H1 (cell line): ENCODE data around the gene IRGC. TPM values are rescaled to one million over a fixed set of nuclear protein-coding genes. Genes with fewer than 3 reads are reported as not detected.

Experiments used
- CTCF ChIA-PET: fragments of 300-600 bp; sonication (Branson Sonifier 250); formaldehyde crosslinking; loops from one replicate; lab custom pipeline; 2021; ENCODE audit not compliant: partially characterized antibody; lab: Charles Lee
- POLR2A ChIA-PET: fragments of 300-600 bp; sonication (Branson Sonifier 250); formaldehyde crosslinking; loops from one replicate; lab custom pipeline; 2021; ENCODE audit warnings: inconsistent platforms; ENCODE audit not compliant: partially characterized antibody; lab: Charles Lee
- DNase-seq, 2 experiments: peaks; one replicate each; pipeline versions ENCODE4 v3.0.0 to v3.0.0-alpha.2; 2010 to 2022; ENCODE audit warnings: low spot score in 2 of 2, low read depth in 1 of 2, mixed read lengths in 1 of 2
- FAIRE-seq: peaks from 2 replicates; lab custom pipeline; 2011; peaks lifted over from hg19 to GRCh38; lab: Jason Lieb, UNC
- H2AFZ ChIP-seq: 2 replicates; pipeline ENCODE4 v1.8.1; 2012; ENCODE audit warnings: low read length, inconsistent platforms
- H2AK5ac ChIP-seq: 2 replicates; pipeline ENCODE4 v1.6.1; 2013; ENCODE audit warnings: low read depth, low read length
- H2BK120ac ChIP-seq: replicated peaks from 2 replicates; pipeline ENCODE3; 2013; ENCODE audit warnings: low read depth, low read length, inconsistent platforms
- H2BK12ac ChIP-seq: 2 replicates; pipeline ENCODE4 v1.6.1; 2013; ENCODE audit warnings: low read depth, low read length
- H2BK15ac ChIP-seq: 2 replicates; pipeline ENCODE4 v1.6.1; 2013; ENCODE audit warnings: low read length
- H2BK20ac ChIP-seq: 2 replicates; pipeline ENCODE4 v1.6.1; 2013; ENCODE audit warnings: low read length
- H2BK5ac ChIP-seq: 2 replicates; pipeline ENCODE4 v1.6.1; 2013; ENCODE audit warnings: low read depth, low read length
- H3K14ac ChIP-seq: 2 replicates; pipeline ENCODE4 v1.6.1; 2013; ENCODE audit warnings: inconsistent platforms; ENCODE audit not compliant: insufficient read length
- H3K18ac ChIP-seq: 2 replicates; pipeline ENCODE4 v1.6.1; 2013; ENCODE audit warnings: low read length; ENCODE audit errors: extremely low read depth
- H3K23ac ChIP-seq: 2 replicates; pipeline ENCODE4 v1.6.1; 2013; ENCODE audit warnings: inconsistent platforms; ENCODE audit not compliant: insufficient read length
- H3K23me2 ChIP-seq: 2 replicates; pipeline ENCODE4 v1.6.1; 2013; ENCODE audit warnings: low read depth, low read length
- H3K27ac ChIP-seq: 2 replicates; pipeline ENCODE4 v1.6.1; 2011; ENCODE audit warnings: low read depth, low read length, inconsistent platforms
- H3K27me3 ChIP-seq, 4 experiments: replicated peaks in 1 of 4; 1 replicate in 1 of 4; 2 replicates in 3 of 4; pipeline versions ENCODE4 v1.6.1 to v1.8.1; 2011 to 2013; ENCODE audit warnings: low read length in 3 of 4, mild to moderate bottlenecking in 3 of 4, inconsistent platforms in 2 of 4, mixed read lengths in 2 of 4, moderate library complexity in 1 of 4; ENCODE audit not compliant: control insufficient read depth in 3 of 4, insufficient read depth in 3 of 4; ENCODE audit errors: extremely low read depth in 1 of 4
- H3K36me3 ChIP-seq, 4 experiments: 2 replicates each; pipeline versions ENCODE4 v1.6.1 to v1.8.1; 2011 to 2013; ENCODE audit warnings: mild to moderate bottlenecking in 4 of 4, low read length in 3 of 4, moderate library complexity in 2 of 4, control low read depth in 1 of 4, inconsistent platforms in 1 of 4; ENCODE audit not compliant: insufficient read depth in 4 of 4, control insufficient read depth in 2 of 4
- H3K4ac ChIP-seq: replicated peaks from 2 replicates; pipeline ENCODE3; 2013; ENCODE audit warnings: low read length, low read depth, mixed read lengths, inconsistent platforms; ENCODE audit not compliant: insufficient read length
- H3K4me1 ChIP-seq, 4 experiments: replicated peaks in 1 of 4; 1 replicate in 1 of 4; 2 replicates in 3 of 4; pipeline versions ENCODE4 v1.6.1 to v1.8.1; 2011 to 2013; ENCODE audit warnings: low read length in 3 of 4, inconsistent platforms in 2 of 4, mixed read lengths in 1 of 4; ENCODE audit not compliant: insufficient read depth in 4 of 4, control insufficient read depth in 3 of 4
- H3K4me2 ChIP-seq, 2 experiments: 2 replicates each; pipeline versions ENCODE4 v1.6.1 to v1.8.1; 2011 to 2013; ENCODE audit warnings: low read depth in 2 of 2, low read length in 2 of 2, control low read depth in 1 of 2, inconsistent platforms in 1 of 2, mild to moderate bottlenecking in 1 of 2; ENCODE audit not compliant: insufficient read depth in 1 of 2
- H3K4me3 ChIP-seq, 4 experiments: fragments of 200-600, 300-600 bp in 1 of 4; sonication (generic), shearing (Covaris generic), sonication (Bioruptor Twin) in 1 of 4; 2 replicates each; pipeline versions ENCODE4 v1.5.1 to v1.8.1; 2011 to 2016; ENCODE audit warnings: low read length in 4 of 4, low read depth in 3 of 4, control low read depth in 2 of 4, inconsistent platforms in 2 of 4, mild to moderate bottlenecking in 2 of 4, mixed read lengths in 1 of 4, moderate library complexity in 1 of 4; ENCODE audit not compliant: insufficient read depth in 2 of 4; ENCODE audit errors: extremely low read depth in 1 of 4
- H3K56ac ChIP-seq: replicated peaks from 2 replicates; pipeline ENCODE3; 2013; ENCODE audit warnings: low read depth, mild to moderate bottlenecking, mixed read lengths, low read length, inconsistent platforms; ENCODE audit not compliant: insufficient read length
- H3K79me1 ChIP-seq: 2 replicates; pipeline ENCODE4 v1.6.1; 2013; ENCODE audit warnings: low read depth, low read length, control low read depth
- H3K79me2 ChIP-seq, 2 experiments: 2 replicates each; pipeline versions ENCODE4 v1.6.1 to v1.8.1; 2012 to 2013; ENCODE audit warnings: low read length in 2 of 2, mild to moderate bottlenecking in 2 of 2, inconsistent platforms in 1 of 2; ENCODE audit not compliant: insufficient read depth in 2 of 2, control insufficient read depth in 1 of 2
- H3K9ac ChIP-seq, 4 experiments: replicated peaks in 1 of 4; 1 replicate in 1 of 4; 2 replicates in 3 of 4; pipeline versions ENCODE4 v1.6.1 to v1.8.1; 2011 to 2013; ENCODE audit warnings: low read depth in 3 of 4, low read length in 3 of 4, control low read depth in 2 of 4, mild to moderate bottlenecking in 2 of 4, moderate library complexity in 2 of 4, inconsistent platforms in 1 of 4; ENCODE audit errors: extremely low read depth in 1 of 4
- H3K9me3 ChIP-seq, 2 experiments: 2 replicates each; pipeline versions ENCODE4 v1.6.1 to v1.8.1; 2012 to 2013; ENCODE audit warnings: mild to moderate bottlenecking in 2 of 2, moderate library complexity in 2 of 2, control low read depth in 1 of 2, inconsistent platforms in 1 of 2, low read depth in 1 of 2, low read length in 1 of 2, mixed read lengths in 1 of 2; ENCODE audit not compliant: insufficient read depth in 2 of 2
- H4K20me1 ChIP-seq, 2 experiments: replicated peaks in 1 of 2; 2 replicates each; pipeline versions ENCODE3 to v1.8.1; 2011 to 2013; ENCODE audit warnings: inconsistent platforms in 2 of 2, low read length in 2 of 2, mild to moderate bottlenecking in 1 of 2; ENCODE audit not compliant: insufficient read depth in 2 of 2, control insufficient read depth in 1 of 2
- H4K5ac ChIP-seq: 2 replicates; pipeline ENCODE4 v1.6.1; 2013; ENCODE audit warnings: low read length, low read depth, mixed read lengths, inconsistent platforms; ENCODE audit not compliant: insufficient read length
- H4K8ac ChIP-seq: 2 replicates; pipeline ENCODE4 v1.8.0; 2013; ENCODE audit warnings: mild to moderate bottlenecking, moderate library complexity, low read length, inconsistent platforms; ENCODE audit not compliant: insufficient read depth; ENCODE audit errors: extremely low read depth
- H4K91ac ChIP-seq: replicated peaks from 2 replicates; pipeline ENCODE3; 2013; ENCODE audit warnings: low read length, mixed read lengths, inconsistent platforms; ENCODE audit not compliant: insufficient read length
- ASH2L ChIP-seq: fragments of 200-600, 300-600 bp; sonication (generic); IDR thresholded peaks from one replicate; pipeline ENCODE4 v1.7.1; 2017; ENCODE audit warnings: low read length
- BCL11A ChIP-seq, 2 experiments: IDR thresholded peaks; one replicate each; pipeline ENCODE4 v1.6.1; 2011; ENCODE audit warnings: low read depth in 2 of 2, low read length in 2 of 2, mild to moderate bottlenecking in 2 of 2
- CTBP2 ChIP-seq: IDR thresholded peaks from 2 replicates; pipeline ENCODE4 v1.7.0; 2011; ENCODE audit warnings: borderline replicate concordance, mild to moderate bottlenecking, moderate library complexity, mixed read lengths, low read length; ENCODE audit not compliant: insufficient read depth, insufficient read length
- EZH2 ChIP-seq: fragments of 200-600 bp; sonication (generic); IDR thresholded peaks from 2 replicates; pipeline ENCODE4 v1.7.1; 2012; ENCODE audit warnings: low read depth, mild to moderate bottlenecking, moderate library complexity, low read length, inconsistent platforms; ENCODE audit not compliant: severe bottlenecking
- GTF2F1 ChIP-seq: IDR thresholded peaks from 2 replicates; pipeline ENCODE4 v1.6.1; 2012; ENCODE audit warnings: low read depth, low read length, improper control_type of control experiment, borderline replicate concordance
- POLR2A ChIP-seq, 2 experiments: IDR thresholded peaks; 1 replicate in 1 of 2; 2 replicates in 1 of 2; pipeline ENCODE4 v1.6.1; 2011; ENCODE audit warnings: low read depth in 2 of 2, low read length in 2 of 2, mild to moderate bottlenecking in 2 of 2; ENCODE audit errors: control extremely low read depth in 1 of 2
- SP1 ChIP-seq: IDR thresholded peaks from 2 replicates; pipeline ENCODE4 v1.6.1; 2011; ENCODE audit warnings: low read depth, low read length
- SRF ChIP-seq: IDR thresholded peaks from 2 replicates; pipeline ENCODE4 v1.6.1; 2011; ENCODE audit warnings: mild to moderate bottlenecking, low read depth, low read length, moderate library complexity
- YY1 ChIP-seq: IDR thresholded peaks from 2 replicates; pipeline ENCODE4 v1.6.1; 2011; ENCODE audit warnings: low read depth, mild to moderate bottlenecking, low read length
- WGBS, 2 experiments: shearing (Covaris generic) in 1 of 2; methylation state at CpG; one replicate each; pipeline versions ENCODE4 v1.1.6 to v1.1.7; 2013 to 2015; ENCODE audit warnings: low lambda C conversion rate in 2 of 2, mixed read lengths in 2 of 2, inconsistent platforms in 1 of 2, low coverage in 1 of 2, missing lambda C conversion rate in 1 of 2; ENCODE audit not compliant: insufficient replicate concordance in 2 of 2, insufficient coverage in 1 of 2, insufficient read length in 1 of 2; ENCODE audit errors: extremely low coverage in 1 of 2, missing lambda C conversion rate in 1 of 2; 5-methylcytosine and 5-hydroxymethylcytosine counted together
- polyA plus RNA-seq, 7 experiments: library from polyadenylated mRNA; depleted of rRNA in 3 of 7; stranded (reverse) in 5 of 7; unstranded in 2 of 7; fragments of >200 nt in 5 of 7; fragments of 200-250 nt in 2 of 7; gene quantifications; 1 replicate in 5 of 7; 2 replicates in 1 of 7; 4 replicates in 1 of 7; pipeline versions ENCODE4 v1.2.1 to v1.2.3, GENCODE V29; 2011 to 2013; ENCODE audit warnings: missing spikeins in 2 of 7, mixed read lengths in 2 of 7
- total RNA-seq: library from RNA; stranded (reverse); fragmentation: NEBNext Ultra II Directional; extraction: Animal tissue kit (Norgen Biotek cat#: 25700); gene quantifications from 2 replicates; pipeline ENCODE4 v1.2.1, GENCODE V29; 2021
- TF ChIP-seq, protein P1 (sequence below), 3 experiments: IDR thresholded peaks; 1 replicate in 2 of 3; 2 replicates in 1 of 3; pipeline versions ENCODE4 v1.5.1 to v1.6.1; 2011; ENCODE audit warnings: low read length in 3 of 3, mild to moderate bottlenecking in 3 of 3, inconsistent platforms in 2 of 3, low read depth in 1 of 3, moderate library complexity in 1 of 3; ENCODE audit not compliant: insufficient read depth in 1 of 3; ENCODE audit errors: control extremely low read depth in 1 of 3
- TF ChIP-seq, protein P2 (sequence below): IDR thresholded peaks from 2 replicates; pipeline ENCODE4 v1.6.1; 2012; ENCODE audit warnings: low read length, inconsistent platforms

The IRGC gene
- total and polyA plus RNA-seq, 2 of the 8 experiments (the other 6 are each of a cell fraction or from before 2014, with no cell fraction given), result not detected

DNA sequence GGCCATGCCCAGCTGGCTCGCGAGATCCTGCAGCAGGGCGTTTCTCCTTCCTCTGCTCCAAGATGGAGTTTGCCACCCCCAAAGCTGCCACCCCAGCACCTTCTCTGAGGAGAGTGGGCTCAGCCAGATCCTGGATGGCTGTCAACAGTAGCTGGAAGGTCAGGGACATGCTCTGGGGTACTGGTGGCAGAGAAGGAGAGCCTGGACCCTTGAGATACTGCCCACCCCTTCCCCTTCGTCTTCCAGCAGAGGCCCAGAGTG lies 11.6 kb downstream of the IRGC start:
- H3K23me2 ChIP-seq, result no peaks in the 10 kb centered on the region
- no peak overlapping the region for H2BK12ac ChIP-seq
- no peak overlapping the region for H3K9ac ChIP-seq
- H3K4me1 ChIP-seq, result no peaks in the 10 kb centered on the region
- H2BK15ac ChIP-seq, result no peak overlapping the region
- 88% methylated on average over 4 of the region's 4 CpGs; no CpG with 5 or more reads in 1 of the 2 experiments for WGBS, 2 experiments
- H4K20me1 ChIP-seq, result peaks cover 0 to 6% of the 10 kb centered on the region in 2 experiments
- H4K91ac ChIP-seq, result no peak overlapping the region
- POLR2A ChIA-PET, result interaction anchor here (1.2 kb wide), 1 partner anchor 11 kb away, joined by 3 read pairs; the partner anchor contains the start of gene IRGC
- no peak overlapping the region for H3K4me3 ChIP-seq
- DNase-seq, result no peak
- H3K9me3 ChIP-seq, result no peaks in the 10 kb centered on the region
- no peak overlapping the region for H3K14ac ChIP-seq
- no peak overlapping the region for H3K56ac ChIP-seq
- H3K27ac ChIP-seq, result no peak overlapping the region
- no peak overlapping the region for H3K18ac ChIP-seq
- peaks cover 6 to 15% (median 8%) of the 10 kb centered on the region in 4 experiments; a peak in 6 of 8 replicates for H3K36me3 ChIP-seq
- H2AK5ac ChIP-seq, result no peak overlapping the region
- no peak overlapping the region for H3K23ac ChIP-seq
- H2BK5ac ChIP-seq, result no peak overlapping the region
- H2AFZ ChIP-seq, result no peak overlapping the region
- no peaks in the 10 kb centered on the region for H3K79me1 ChIP-seq
- H4K8ac ChIP-seq, result no peak overlapping the region
- CTCF ChIA-PET, result no interaction called here
- H3K79me2 ChIP-seq, result no peaks in the 10 kb centered on the region
- H2BK120ac ChIP-seq, result no peak overlapping the region
- H3K4me2 ChIP-seq, result no peak overlapping the region
- no peaks in the 10 kb centered on the region for H3K27me3 ChIP-seq
- H3K4ac ChIP-seq, result no peak overlapping the region
- H2BK20ac ChIP-seq, result no peak overlapping the region
- FAIRE-seq, result no peak
- H4K5ac ChIP-seq, result no peak overlapping the region
- TF ChIP-seq EZH2 (no peak), BCL11A (IDR thresholded peaks at IDR 0.05; ENCODE audit: low read depth in 2 of 2, low read length in 2 of 2) (no peak), SP1 (no peak), ASH2L (no peak), CTBP2 (no peak), SRF (no peak), GTF2F1 (no peak), YY1 (no peak), POLR2A (IDR thresholded peaks at IDR 0.05; ENCODE audit: control extremely low read depth in 1 of 2, low read depth in 2 of 2, low read length in 2 of 2) (no peak)
- TF ChIP-seq, protein P1, sequence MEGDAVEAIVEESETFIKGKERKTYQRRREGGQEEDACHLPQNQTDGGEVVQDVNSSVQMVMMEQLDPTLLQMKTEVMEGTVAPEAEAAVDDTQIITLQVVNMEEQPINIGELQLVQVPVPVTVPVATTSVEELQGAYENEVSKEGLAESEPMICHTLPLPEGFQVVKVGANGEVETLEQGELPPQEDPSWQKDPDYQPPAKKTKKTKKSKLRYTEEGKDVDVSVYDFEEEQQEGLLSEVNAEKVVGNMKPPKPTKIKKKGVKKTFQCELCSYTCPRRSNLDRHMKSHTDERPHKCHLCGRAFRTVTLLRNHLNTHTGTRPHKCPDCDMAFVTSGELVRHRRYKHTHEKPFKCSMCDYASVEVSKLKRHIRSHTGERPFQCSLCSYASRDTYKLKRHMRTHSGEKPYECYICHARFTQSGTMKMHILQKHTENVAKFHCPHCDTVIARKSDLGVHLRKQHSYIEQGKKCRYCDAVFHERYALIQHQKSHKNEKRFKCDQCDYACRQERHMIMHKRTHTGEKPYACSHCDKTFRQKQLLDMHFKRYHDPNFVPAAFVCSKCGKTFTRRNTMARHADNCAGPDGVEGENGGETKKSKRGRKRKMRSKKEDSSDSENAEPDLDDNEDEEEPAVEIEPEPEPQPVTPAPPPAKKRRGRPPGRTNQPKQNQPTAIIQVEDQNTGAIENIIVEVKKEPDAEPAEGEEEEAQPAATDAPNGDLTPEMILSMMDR (IDR thresholded peaks at IDR 0.05; ENCODE audit: control extremely low read depth in 1 of 3, insufficient read depth in 1 of 3, low read depth in 1 of 3, low read length in 3 of 3), result no peak
- TF ChIP-seq, protein P2, sequence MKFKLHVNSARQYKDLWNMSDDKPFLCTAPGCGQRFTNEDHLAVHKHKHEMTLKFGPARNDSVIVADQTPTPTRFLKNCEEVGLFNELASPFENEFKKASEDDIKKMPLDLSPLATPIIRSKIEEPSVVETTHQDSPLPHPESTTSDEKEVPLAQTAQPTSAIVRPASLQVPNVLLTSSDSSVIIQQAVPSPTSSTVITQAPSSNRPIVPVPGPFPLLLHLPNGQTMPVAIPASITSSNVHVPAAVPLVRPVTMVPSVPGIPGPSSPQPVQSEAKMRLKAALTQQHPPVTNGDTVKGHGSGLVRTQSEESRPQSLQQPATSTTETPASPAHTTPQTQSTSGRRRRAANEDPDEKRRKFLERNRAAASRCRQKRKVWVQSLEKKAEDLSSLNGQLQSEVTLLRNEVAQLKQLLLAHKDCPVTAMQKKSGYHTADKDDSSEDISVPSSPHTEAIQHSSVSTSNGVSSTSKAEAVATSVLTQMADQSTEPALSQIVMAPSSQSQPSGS, result no peak
